ENCODE results near the gene MCM3AP. TPM values are rescaled to one million over a fixed set of nuclear protein-coding genes. Genes with fewer than 3 reads are reported as not detected.

MCM3AP gene
- total and polyA plus RNA-seq, 4 donors = 15.5 to 58.1 (median 33.5) TPM

DNA sequence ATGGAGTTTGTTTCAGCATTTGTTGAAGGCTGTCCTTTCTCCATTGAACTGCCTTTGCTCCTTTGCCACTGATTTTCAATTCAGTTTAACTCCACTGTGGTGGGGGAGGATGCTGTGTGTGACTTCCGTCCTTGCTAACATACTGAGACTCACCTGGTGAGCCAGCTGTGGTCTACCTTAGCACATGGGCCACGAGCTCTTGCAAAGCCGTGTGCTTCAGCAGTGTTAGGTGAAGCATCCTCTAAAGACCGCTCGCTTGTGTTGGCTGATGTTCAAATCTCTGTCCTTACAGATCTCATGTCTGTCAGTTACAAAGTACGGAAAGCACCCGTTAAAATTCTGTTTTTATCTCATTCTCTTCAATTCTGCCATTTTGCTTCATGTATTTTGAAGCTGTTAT lies 97.6 kb downstream of the MCM3AP start:
- Histone ChIP-seq H3K9ac (ENCODE audit: low read depth in 1 of 2, low read length in 2 of 2) (no peak overlapping the region), H3K27me3 (ENCODE audit: control insufficient read depth in 4 of 4, insufficient read depth in 4 of 4, low read length in 3 of 4) (no peaks in the 10 kb centered on the region), H3K4me3 (ENCODE audit: low read depth in 1 of 3, low read length in 3 of 3) (no peak overlapping the region), H3K4me1 (ENCODE audit: control insufficient read depth in 4 of 4, insufficient read depth in 4 of 4, low read length in 3 of 4) (no peaks in the 10 kb centered on the region), H3K9me3 (ENCODE audit: control insufficient read depth in 4 of 4, low read length in 3 of 4) (no peaks in the 10 kb centered on the region), H3K36me3 (ENCODE audit: control insufficient read depth in 4 of 4, insufficient read depth in 3 of 4, low read depth in 1 of 4, low read length in 3 of 4) (peaks cover 0 to 27% (median 17%) of the 10 kb centered on the region in 4 donors), H3K27ac (ENCODE audit: low read depth in 1 of 2, low read length in 2 of 2) (no peak overlapping the region)
- TF ChIP-seq YY1 (IDR thresholded peaks at IDR 0.05) (no peak), HNF4G (IDR thresholded peaks at IDR 0.05) (no peak), REST (IDR thresholded peaks at IDR 0.05) (no peak), EGR1 (IDR thresholded peaks at IDR 0.05; ENCODE audit: low read depth in 2 of 2) (no peak), RAD21 (IDR thresholded peaks at IDR 0.05) (no peak), RXRA (IDR thresholded peaks at IDR 0.05) (no peak), NR2F2 (IDR thresholded peaks at IDR 0.05) (no peak), FOXA1 (IDR thresholded peaks at IDR 0.05) (no peak), SP1 (IDR thresholded peaks at IDR 0.05) (no peak)
- TF ChIP-seq, protein P1, sequence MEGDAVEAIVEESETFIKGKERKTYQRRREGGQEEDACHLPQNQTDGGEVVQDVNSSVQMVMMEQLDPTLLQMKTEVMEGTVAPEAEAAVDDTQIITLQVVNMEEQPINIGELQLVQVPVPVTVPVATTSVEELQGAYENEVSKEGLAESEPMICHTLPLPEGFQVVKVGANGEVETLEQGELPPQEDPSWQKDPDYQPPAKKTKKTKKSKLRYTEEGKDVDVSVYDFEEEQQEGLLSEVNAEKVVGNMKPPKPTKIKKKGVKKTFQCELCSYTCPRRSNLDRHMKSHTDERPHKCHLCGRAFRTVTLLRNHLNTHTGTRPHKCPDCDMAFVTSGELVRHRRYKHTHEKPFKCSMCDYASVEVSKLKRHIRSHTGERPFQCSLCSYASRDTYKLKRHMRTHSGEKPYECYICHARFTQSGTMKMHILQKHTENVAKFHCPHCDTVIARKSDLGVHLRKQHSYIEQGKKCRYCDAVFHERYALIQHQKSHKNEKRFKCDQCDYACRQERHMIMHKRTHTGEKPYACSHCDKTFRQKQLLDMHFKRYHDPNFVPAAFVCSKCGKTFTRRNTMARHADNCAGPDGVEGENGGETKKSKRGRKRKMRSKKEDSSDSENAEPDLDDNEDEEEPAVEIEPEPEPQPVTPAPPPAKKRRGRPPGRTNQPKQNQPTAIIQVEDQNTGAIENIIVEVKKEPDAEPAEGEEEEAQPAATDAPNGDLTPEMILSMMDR (IDR thresholded peaks at IDR 0.05; ENCODE audit: low read depth, low read length, missing input control) = no peak
- TF ChIP-seq, protein P2, sequence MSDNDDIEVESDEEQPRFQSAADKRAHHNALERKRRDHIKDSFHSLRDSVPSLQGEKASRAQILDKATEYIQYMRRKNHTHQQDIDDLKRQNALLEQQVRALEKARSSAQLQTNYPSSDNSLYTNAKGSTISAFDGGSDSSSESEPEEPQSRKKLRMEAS (IDR thresholded peaks at IDR 0.05) = no peak
- TF ChIP-seq, protein P3, sequence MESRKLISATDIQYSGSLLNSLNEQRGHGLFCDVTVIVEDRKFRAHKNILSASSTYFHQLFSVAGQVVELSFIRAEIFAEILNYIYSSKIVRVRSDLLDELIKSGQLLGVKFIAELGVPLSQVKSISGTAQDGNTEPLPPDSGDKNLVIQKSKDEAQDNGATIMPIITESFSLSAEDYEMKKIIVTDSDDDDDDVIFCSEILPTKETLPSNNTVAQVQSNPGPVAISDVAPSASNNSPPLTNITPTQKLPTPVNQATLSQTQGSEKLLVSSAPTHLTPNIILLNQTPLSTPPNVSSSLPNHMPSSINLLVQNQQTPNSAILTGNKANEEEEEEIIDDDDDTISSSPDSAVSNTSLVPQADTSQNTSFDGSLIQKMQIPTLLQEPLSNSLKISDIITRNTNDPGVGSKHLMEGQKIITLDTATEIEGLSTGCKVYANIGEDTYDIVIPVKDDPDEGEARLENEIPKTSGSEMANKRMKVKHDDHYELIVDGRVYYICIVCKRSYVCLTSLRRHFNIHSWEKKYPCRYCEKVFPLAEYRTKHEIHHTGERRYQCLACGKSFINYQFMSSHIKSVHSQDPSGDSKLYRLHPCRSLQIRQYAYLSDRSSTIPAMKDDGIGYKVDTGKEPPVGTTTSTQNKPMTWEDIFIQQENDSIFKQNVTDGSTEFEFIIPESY (IDR thresholded peaks at IDR 0.05) = no peak
- 93% methylated on average over 7 of the region's 7 CpGs for WGBS
- no peak for DNase-seq (ENCODE audit: low spot score)

DNA sequence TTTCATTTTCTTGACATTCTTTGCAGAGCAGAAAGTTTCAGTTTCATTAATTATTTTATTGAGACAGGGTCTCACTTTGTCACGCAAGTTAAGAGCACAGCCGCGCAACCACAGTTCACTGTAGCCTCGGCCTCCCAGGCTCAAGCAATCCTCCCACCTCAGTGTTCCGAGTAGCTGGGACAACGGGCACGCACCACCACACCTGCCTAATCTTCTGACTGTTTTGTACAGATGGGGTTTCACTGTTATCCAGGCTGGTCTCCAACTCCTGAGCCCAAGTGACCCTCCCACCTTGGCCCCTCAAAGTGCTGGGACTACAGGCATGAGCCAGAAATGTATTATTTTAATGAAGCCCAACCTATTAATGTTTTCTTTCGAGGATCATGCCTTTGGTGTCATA lies 98.2 kb downstream of the MCM3AP start:
- DNase-seq (ENCODE audit: low spot score) = no peak
- no peaks in the 10 kb centered on the region for H3K27me3 ChIP-seq (ENCODE audit: control insufficient read depth in 4 of 4, insufficient read depth in 4 of 4, low read length in 3 of 4)
- no peak overlapping the region for H3K4me3 ChIP-seq (ENCODE audit: low read depth in 1 of 3, low read length in 3 of 3)
- no peak overlapping the region for H3K9ac ChIP-seq (ENCODE audit: low read depth in 1 of 2, low read length in 2 of 2)
- TF ChIP-seq JUND (IDR thresholded peaks at IDR 0.05) (no peak), FOXA1 (IDR thresholded peaks at IDR 0.05) (no peak), TAF1 (conservative IDR thresholded peaks at IDR 0.05) (no peak)
- TF ChIP-seq, protein P3 (IDR thresholded peaks at IDR 0.05) = no peak
- TF ChIP-seq, protein P2 (IDR thresholded peaks at IDR 0.05) = no peak
- peaks cover 0 to 26% (median 14%) of the 10 kb centered on the region in 4 donors for H3K36me3 ChIP-seq (ENCODE audit: control insufficient read depth in 4 of 4, insufficient read depth in 3 of 4, low read depth in 1 of 4, low read length in 3 of 4)
- no peak overlapping the region for H3K27ac ChIP-seq (ENCODE audit: low read depth in 1 of 2, low read length in 2 of 2)
- H3K4me1 ChIP-seq (ENCODE audit: control insufficient read depth in 4 of 4, insufficient read depth in 4 of 4, low read length in 3 of 4) = no peaks in the 10 kb centered on the region
- no peaks in the 10 kb centered on the region for H3K9me3 ChIP-seq (ENCODE audit: control insufficient read depth in 4 of 4, low read length in 3 of 4)
- WGBS = 96% methylated on average over 8 of the region's 8 CpGs

Measured in liver (tissue), 9 donors.